GM21717 (cell line): ENCODE measurements around the gene CACNA1B.
"Not testable (repeated sequence)": the region's sequence is repeated elsewhere in the genome, so short reads cannot be mapped to it uniquely, and the experiment has no call there.

Experiments used
- ATAC-seq: cut with Tn5 transposase; IDR thresholded peaks from one replicate; pipeline ENCODE4 v1.9.1; 2021; ENCODE audit warnings: mild to moderate bottlenecking, moderate library complexity; ENCODE audit not compliant: unreplicated experiment

CACNA1B gene

DNA sequence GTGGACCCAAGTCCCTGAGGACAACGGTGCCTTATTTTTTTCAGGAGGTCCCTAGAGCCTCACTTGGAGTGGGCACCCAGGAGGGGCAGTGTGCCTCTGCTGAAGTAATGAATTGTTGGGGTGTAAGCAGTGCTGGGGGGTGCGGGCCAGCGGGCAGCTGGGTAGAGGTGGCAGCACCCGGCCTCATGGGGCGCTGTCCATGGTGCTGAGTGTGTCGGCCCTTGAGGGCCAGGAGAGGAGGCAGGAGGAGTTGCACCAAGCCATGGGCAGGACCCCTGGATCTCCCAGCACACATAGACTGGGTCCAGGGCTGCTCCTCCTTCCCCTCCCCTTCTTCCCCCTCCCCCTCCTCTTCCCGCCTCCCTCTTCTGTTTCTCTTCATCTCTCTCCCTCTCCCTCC lies 7.0 kb downstream of the CACNA1B start:
- ATAC-seq, result not testable (repeated sequence)

GRCh38 chr9:137885121-137885520 lies 7.5 kb downstream of the CACNA1B start:
- ATAC-seq, result not testable (repeated sequence)

DNA sequence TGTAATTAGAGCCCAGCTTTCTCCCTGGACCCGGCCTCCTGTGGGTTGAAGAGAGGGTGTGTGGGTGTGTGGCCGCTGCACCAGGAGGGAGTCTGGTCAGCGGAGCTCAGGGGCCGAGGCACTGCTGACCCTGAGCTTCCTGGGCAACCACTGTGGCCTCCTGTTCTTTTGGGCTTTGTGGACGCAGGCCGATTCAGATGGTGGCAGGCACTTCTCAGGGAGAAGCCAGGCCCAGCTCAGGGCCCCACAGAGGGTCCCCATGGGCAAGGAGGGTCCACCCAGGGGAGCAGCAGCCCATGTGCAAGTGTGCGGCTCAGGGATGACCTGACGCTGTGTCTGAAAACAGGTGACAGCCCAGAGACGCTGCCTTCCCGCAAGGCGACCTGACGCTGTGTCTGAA lies 11.0 kb downstream of the CACNA1B start:
- ATAC-seq, result not testable (repeated sequence)

DNA sequence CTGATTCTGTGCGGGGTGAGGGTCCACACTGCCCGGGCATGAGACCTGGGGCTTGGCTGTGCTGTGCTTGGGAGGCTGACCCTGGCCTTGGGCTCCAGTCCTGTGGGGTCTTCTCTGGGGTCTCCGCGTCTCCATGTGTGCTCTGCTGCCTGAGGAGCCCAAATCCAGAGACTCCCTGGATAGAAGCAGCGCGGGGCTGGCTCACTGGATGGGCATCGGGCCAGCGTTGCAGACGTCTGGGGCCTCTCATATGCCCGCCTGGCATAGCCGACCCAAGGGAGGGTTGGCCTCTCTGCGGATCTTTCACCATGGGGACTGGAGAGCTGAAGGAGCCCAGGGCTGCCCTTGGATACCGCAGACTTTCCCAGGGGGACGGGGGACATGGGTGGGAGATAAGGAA lies 12.4 kb downstream of the CACNA1B start:
- not testable (repeated sequence) for ATAC-seq

- ATAC-seq, result not testable (repeated sequence)
These were observed 13.4 kb downstream of the CACNA1B start for GRCh38 chr9:137890768-137891587.

DNA sequence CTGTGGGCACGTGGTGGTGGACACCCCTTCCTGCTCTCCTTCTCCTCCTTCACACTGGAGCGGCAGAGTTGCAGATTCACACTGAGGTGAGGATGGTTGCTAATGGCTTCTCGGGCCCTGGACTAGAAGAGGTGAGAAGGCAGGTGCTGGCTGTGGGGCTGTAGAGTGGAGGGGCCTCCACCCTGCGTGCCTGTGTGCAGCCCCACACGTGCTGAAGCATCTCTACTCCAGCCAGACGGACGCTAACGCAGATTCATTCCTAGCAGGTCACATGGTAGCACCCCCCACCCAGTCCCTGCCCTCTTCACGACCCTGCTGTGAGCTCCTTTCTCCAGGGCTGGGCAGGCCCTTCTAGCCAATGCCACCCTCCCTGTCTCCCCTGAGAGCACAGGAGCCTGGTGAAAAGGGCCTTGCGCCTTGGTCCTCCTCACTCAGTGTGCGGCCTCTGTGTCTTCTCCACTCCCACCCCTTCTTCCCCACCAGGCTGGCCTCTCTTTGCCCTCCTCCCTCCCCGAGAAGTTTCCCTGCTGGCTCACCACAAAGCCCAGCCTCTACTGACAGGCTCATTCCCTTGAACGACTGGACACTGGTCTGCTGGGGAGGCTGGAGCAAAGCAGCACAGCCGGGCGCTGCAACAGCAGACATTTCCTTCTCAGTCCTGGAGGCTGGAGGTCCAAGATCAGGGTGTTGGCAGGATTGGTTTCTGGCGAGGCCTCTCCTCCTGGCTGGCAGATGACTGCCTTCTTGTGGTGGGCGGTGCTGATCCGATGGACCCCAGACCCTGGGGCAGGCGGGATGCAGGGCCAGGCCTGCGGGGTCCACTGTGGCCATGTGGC lies 14.2 kb downstream of the CACNA1B start:
- ATAC-seq, result no peak

DNA sequence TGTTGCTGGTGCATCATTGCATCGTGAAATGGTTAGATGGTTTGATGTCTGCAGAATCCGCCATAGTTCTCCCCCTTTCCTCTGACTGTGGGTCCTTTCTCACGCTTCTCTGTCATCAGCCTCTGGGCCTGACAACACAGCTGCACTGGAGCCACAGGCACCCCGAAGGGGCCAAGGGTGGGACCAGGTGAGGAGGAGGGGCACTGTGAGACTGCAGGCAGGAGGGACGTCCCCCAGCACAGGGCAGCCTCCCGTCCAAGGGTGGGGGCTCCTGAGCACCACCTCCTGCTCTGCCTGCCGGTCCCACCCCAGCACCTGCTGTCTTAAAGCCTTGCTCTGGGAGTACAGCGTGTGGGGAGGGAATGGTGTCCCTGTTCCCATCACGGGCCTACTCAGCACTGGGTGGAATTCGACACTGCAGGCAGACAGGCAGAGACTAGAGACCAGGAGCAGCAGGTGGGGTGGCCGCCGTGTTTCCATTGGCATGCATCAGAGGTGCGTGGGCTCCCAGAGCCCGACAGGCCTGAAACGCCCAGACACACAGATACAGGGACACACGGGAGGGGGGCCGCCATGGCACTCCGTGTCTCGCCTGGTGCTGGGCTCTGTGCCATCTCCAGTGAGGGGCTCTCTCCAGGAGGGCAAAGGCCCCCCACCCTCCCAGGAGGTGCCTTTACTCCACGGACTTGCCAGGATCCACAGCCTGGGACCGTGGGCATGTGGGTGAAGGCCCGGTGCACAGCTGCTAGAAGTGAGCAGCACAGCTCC lies 15.0 kb downstream of the CACNA1B start:
- no peak for ATAC-seq

DNA sequence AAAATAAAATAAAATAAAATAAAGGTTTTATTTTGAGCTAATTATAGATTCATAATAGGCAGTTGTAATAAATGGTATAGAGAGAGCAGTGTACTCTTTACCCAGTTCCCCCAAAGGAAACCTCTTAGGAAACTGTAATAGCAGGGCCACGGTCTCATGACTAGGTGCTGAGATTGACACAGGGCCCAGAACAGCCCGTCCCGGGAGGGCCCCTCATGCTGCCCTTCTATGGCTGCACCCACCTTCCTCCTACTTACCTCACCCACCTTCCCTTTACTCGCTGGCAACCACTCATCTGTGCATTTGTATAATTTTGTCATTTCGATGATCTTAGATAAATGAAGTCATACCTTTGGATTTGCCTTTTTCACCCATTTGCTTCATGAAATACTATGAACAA lies 16.1 kb downstream of the CACNA1B start:
- ATAC-seq, result no peak

DNA sequence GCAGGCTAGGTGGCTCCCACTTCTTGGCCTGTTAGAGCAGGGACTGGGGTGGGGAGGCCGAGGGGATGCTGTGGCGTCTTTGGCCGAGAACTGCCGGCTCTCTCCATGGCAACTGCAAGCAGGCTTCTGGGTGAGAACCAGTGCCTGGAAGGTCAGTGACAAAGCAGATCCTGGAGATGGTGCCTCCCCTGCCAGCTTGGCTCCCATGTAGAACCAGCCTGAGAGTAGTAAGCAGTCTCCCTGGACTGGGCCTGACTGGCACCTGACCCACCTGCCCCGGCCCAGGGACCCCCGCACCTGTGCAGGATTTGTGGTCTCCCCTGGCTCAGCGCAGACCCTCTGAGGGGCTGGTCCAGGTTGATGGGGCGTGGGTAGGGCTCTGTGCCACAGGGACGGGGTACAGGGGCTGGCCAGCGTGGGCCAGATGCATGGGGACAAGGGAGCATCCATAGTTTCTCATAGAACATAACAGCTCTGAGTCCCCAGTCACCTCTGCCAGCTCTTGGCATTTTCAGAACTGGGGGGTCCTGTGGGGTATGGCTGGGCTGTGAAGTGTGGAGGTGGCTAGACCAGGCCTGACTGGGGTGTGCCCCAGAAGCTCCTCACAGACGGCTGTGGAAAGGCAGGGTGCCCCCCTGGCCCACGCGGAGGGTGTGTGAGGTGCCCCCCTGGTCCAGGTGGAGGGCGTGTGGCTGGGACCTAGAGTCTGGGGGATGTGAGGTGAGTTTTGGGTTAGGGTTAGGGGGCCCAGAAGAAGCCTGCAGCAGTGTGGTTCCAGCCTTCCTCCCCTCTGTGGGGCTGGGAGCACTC lies 22.2 kb downstream of the CACNA1B start:
- no peak for ATAC-seq

GRCh38 chr9:137900584-137901310 lies 23.2 kb downstream of the CACNA1B start:
- ATAC-seq, result no peak

DNA sequence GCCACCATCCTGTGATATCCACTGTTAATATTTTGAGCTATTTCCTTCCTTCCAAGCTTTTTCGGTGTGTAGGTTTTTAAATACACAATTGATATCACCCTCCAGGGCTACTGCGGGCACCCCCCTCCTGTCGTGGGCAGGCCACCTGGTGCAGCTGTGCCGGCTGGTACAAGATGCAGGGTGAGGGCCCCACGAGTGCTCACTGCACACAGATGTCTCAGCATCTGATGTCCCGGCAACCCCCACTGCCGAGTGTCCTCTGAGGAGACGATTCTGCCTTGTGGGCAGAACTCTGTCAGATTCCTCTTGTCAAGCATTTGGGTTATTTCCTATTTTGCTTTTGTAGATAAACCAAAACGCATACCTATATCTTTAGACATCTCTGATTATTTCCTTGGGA lies 25.1 kb downstream of the CACNA1B start:
- no peak for ATAC-seq

GRCh38 chr9:137905740-137906139 lies 28.2 kb downstream of the CACNA1B start:
- no peak for ATAC-seq

DNA sequence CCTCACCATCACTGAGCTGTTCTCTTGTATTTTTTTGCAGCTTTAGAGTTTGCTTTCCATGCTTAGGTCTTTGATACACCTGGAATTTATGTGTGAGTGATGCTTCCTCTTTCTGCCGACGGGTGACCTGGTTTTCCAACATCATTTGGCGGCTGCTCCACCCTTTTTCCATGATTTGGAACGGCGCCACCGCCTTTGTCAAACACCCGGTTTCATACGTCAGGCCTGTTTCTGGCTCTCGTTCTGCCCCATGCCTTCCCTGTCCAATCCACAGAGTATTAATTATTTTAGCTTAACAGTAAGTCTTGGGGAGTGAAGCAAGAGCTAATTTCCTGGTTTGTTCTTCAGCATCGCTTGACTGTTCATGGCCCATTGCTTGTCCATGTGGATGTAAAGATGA lies 30.2 kb downstream of the CACNA1B start:
- ATAC-seq, result no peak

DNA sequence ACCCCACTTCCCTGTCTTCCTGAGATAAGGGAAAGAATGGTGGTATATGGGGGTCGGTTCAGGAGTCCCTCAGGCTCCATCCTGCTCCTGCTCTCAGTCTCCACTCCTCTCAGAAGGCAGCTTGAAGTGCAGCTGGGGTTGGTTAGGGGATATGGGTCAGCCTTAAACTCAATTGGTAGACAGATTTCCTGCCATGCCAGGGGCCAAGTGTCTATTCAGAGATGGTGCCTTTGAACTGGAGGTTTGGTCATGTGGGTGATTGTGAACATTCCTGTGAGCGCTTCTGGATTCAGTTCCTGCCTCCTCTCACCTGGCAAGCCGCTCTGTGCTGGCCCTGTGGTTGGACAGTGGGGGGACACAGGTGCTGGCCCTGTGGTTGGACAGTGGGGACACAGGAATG lies 35.1 kb downstream of the CACNA1B start:
- no peak for ATAC-seq

DNA sequence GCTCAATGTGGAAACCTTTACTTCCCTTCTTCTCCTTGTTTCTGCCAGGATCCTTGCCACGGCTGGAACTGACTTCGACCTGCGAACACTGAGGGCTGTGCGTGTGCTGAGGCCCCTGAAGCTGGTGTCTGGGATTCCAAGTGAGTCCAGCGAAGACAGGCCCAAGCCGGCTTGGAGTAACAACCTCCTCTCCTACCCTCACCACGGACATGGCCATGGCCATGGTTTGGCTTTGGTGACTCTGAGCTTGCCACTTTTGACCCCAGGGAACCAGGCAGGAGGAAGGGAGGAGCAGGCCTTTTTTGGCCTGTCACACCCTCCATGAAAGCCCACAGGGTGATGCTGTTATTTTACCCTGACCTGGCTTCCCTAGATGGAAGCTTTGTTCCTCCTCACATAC lies 35.5 kb downstream of the CACNA1B start:
- no peak for ATAC-seq

DNA sequence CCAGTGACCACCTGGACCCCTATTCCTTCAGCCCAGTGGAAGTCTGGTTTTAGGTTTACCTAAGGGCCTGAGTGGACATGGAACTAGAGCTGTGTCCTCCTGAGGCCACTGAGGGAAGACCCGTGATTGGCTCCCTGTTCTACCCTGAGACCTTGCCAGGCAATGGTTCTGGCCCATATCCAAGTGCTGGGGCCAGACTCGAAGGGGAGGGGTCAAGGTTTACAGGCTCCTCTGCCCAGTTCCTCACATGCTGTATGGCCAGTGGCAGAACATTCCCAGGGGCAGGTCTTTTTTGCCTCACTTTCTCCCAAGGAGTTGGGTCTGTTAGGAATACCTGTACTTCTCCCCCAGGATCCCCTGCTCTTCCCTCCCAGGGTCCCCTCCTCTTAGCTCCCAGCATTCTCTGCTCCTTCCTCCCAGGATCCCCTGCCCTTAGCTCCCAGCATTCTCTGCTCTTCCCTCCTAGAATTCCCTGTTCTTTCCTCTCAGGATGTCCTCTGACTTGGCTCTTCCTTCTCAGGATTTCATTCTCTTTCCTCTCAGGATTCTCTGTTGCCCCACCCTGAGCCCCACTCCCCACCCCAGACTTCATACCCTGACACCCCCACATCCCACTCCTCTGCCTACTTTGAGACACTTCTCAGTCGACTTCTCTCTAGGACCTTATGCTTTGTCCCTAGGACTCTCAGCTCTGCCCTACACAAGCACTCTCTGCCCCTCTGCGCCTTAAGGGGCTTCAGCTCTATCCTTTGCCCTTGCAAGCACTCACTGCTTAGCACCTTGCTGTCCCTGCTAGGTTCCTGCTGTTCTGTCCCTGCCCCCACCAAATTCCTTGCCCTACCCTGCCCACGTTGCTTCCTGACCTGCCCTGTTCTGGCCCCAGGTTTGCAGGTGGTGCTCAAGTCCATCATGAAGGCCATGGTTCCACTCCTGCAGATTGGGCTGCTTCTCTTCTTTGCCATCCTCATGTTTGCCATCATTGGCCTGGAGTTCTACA lies 36.5 kb downstream of the CACNA1B start:
- no peak for ATAC-seq

- no peak for ATAC-seq
These were observed 39.0 kb downstream of the CACNA1B start for GRCh38 chr9:137916540-137916939.

- ATAC-seq, result no peak
These were observed 39.5 kb downstream of the CACNA1B start for GRCh38 chr9:137917116-137917515.

DNA sequence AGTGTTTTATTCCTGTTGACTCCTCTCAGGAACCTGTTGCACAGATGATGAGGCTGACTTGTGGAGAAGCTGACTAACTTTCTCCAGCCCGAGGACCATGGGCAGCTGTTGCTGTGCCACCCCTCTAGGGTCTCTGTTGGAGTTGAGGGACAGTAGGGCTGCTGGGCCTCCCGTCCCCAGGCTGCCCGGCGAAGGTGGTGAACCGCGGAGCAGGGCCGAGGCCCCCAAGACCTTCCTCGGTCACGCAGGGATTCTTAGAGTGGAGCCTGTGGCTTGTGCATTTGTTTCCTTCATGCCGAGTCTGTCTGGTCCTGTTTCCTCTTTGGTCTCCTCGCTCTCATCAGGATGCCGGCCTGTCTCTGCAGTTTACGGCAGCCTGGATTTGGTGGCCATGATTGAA lies 40.2 kb downstream of the CACNA1B start:
- ATAC-seq, result no peak
